Tibial nerve (tissue), 4 donors: ENCODE results near the gene INTS2. TPM values are rescaled to one million over a fixed set of nuclear protein-coding genes. Genes with fewer than 3 reads are reported as not detected.

ENCODE experiments used
- DNase-seq, 2 donors: peaks; one replicate each; pipeline ENCODE4 v3.0.0-alpha.2; 2019; ENCODE audit warnings: low spot score in 2 of 2
- H3K27ac ChIP-seq, 4 donors: fragments of 200-600 bp; sonication (generic) in 3 of 4; one replicate each; pipeline ENCODE4 v1.5.1; 2017 to 2019; ENCODE audit warnings: mild to moderate bottlenecking in 1 of 4
- H3K27me3 ChIP-seq, 2 donors: fragments of 200-600 bp; sonication (generic) in 1 of 2; one replicate each; pipeline versions ENCODE4 v1.5.1 to v1.6.0; 2017 to 2019
- H3K36me3 ChIP-seq, 3 donors: fragments of 200-600 bp; sonication (generic); one replicate each; pipeline ENCODE4 v1.5.1; 2018 to 2019
- H3K4me1 ChIP-seq, 4 donors: fragments of 200-600 bp; sonication (generic) in 3 of 4; one replicate each; pipeline ENCODE4 v1.5.1; 2017 to 2019
- H3K4me3 ChIP-seq, 4 donors: fragments of 200-600 bp; sonication (generic) in 3 of 4; one replicate each; pipeline ENCODE4 v1.5.1; 2017 to 2019; ENCODE audit warnings: mild to moderate bottlenecking in 1 of 4, moderate library complexity in 1 of 4
- H3K9me3 ChIP-seq, 4 donors: fragments of 200-600 bp; sonication (generic) in 3 of 4; one replicate each; pipeline ENCODE4 v1.5.1; 2017 to 2019
- EP300 ChIP-seq, 2 donors: sonication (generic); formaldehyde crosslinking; IDR thresholded peaks; one replicate each; pipeline ENCODE4 v1.6.1; 2017; ENCODE audit warnings: antibody characterized with exemption in 2 of 2, mild to moderate bottlenecking in 1 of 2
- POLR2A ChIP-seq, 2 donors: fragments of 450-650 bp; IDR thresholded peaks; one replicate each; pipeline ENCODE4 v1.6.1; 2017; ENCODE audit warnings: antibody characterized with exemption in 2 of 2, mild to moderate bottlenecking in 2 of 2, moderate library complexity in 2 of 2
- WGBS, 2 donors: methylation state at CpG; one replicate each; pipeline ENCODE4 v1.1.5; 2018; 5-methylcytosine and 5-hydroxymethylcytosine counted together
- total RNA-seq, 4 donors: library from RNA; depleted of rRNA; stranded (reverse); fragments of >200 nt; gene quantifications; one replicate each; pipeline ENCODE4 v1.1.0, GENCODE V29; 2016
- TF ChIP-seq, protein P1 (sequence below), 5 experiments: fragments of 200-600 bp in 3 of 5; fragments of 450-650 bp in 2 of 5; sonication (generic) in 3 of 5; IDR thresholded peaks; one replicate each; pipeline ENCODE4 v1.5.1; 2016 to 2019; ENCODE audit warnings: antibody characterized with exemption in 5 of 5, mild to moderate bottlenecking in 3 of 5, moderate library complexity in 2 of 5

INTS2 gene
- total RNA-seq, 4 donors from 2014 or later = 10.0 to 15.5 (median 13.0) TPM

DNA sequence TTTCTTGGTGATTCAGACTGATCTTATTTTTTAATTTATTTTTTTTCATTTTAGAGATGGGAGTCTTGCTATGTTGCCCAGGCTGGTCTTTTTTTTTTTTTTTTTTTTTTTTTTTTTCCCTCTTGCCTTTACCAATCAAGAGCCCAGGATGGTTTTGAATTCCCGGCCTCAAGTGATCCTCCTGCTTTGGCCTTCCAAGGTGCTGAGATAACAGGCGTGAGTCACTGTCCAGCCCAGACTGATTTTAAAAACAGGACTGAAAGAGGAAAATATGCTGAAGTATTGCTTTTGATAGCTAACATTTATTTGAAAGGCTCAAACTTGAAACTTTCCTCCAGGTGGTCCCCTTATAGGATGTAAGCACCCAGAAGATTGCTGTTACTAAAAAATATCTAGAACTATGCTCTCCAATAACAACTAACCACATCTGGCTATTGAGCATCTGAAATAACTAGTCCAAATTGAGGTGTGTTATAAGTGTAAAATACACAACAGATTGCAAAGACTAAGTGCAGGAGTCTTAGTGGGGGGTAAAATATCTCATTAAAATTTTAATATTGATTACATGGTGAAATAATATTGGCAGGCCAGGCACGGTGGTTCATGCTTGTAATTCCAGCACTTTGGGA is 48.7 kb downstream of the INTS2 start:
- Histone ChIP-seq H3K9me3 (no peaks in the 10 kb centered on the region), H3K4me1 (no peaks in the 10 kb centered on the region), H3K4me3 (no peak overlapping the region), H3K36me3 (peaks cover 0 to 90% (median 0%) of the 10 kb centered on the region in 3 donors), H3K27ac (no peak overlapping the region), H3K27me3 (no peaks in the 10 kb centered on the region)
- no peak for DNase-seq
- 92 to 99% methylated on average over 3 of the region's 3 CpGs for WGBS, 2 donors
- TF ChIP-seq EP300 (IDR thresholded peaks at IDR 0.05) (no peak), POLR2A (IDR thresholded peaks at IDR 0.05) (no peak)
- TF ChIP-seq, protein P1, sequence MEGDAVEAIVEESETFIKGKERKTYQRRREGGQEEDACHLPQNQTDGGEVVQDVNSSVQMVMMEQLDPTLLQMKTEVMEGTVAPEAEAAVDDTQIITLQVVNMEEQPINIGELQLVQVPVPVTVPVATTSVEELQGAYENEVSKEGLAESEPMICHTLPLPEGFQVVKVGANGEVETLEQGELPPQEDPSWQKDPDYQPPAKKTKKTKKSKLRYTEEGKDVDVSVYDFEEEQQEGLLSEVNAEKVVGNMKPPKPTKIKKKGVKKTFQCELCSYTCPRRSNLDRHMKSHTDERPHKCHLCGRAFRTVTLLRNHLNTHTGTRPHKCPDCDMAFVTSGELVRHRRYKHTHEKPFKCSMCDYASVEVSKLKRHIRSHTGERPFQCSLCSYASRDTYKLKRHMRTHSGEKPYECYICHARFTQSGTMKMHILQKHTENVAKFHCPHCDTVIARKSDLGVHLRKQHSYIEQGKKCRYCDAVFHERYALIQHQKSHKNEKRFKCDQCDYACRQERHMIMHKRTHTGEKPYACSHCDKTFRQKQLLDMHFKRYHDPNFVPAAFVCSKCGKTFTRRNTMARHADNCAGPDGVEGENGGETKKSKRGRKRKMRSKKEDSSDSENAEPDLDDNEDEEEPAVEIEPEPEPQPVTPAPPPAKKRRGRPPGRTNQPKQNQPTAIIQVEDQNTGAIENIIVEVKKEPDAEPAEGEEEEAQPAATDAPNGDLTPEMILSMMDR (IDR thresholded peaks at IDR 0.05) = no peak

DNA sequence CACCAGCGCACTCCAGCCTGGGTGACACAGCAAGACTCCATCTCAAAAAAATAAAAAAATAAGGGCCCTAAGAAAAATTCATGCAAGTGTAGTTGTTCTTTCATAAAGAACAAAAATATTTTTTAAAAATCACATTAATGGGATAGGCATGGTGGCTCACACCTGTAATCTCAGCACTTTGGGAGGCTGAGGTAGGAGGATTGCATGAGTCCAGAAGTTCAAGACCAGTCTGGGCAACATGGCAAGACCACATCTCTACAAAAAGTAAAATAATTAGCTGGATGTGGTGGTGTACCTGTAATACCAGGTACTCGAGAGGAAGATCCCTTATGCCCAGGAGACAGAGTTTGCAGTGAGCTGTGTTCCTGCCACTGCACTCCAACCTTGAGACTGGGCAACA is 49.3 kb downstream of the INTS2 start:
- H3K9me3 ChIP-seq = no peaks in the 10 kb centered on the region
- H3K36me3 ChIP-seq = peaks cover 0 to 89% (median 0%) of the 10 kb centered on the region in 3 donors
- H3K4me1 ChIP-seq = no peaks in the 10 kb centered on the region
- no peak for TF ChIP-seq EP300 (IDR thresholded peaks at IDR 0.05)
- no peak for TF ChIP-seq POLR2A (IDR thresholded peaks at IDR 0.05)
- TF ChIP-seq, protein P1 (IDR thresholded peaks at IDR 0.05) = no peak
- H3K4me3 ChIP-seq = no peak overlapping the region
- H3K27me3 ChIP-seq = no peaks in the 10 kb centered on the region
- H3K27ac ChIP-seq = no peak overlapping the region
- WGBS, 2 donors = 94 to 100% methylated on average over 2 of the region's 2 CpGs
- DNase-seq = no peak

DNA sequence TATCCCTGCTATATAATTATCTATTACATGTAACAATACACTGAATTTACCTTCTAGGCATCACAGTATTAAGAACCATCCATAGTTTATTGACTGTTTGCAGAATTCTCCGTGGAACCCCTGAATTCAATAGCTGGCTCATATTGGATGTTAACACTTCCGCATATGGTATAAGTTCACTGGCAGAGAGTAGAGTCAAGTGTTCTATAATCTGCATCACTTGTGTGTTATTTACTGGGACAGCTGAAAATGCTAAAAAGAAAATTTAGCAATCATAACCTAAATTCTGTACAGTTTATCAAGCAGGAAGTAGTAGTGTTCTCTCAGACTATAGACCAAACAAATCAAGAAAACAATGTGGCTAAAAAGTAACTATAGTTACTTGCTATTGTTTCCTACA is 49.9 kb downstream of the INTS2 start:
- DNase-seq = no peak
- H3K36me3 ChIP-seq = peaks cover 0 to 82% (median 0%) of the 10 kb centered on the region in 3 donors
- no peaks in the 10 kb centered on the region for H3K9me3 ChIP-seq
- TF ChIP-seq, protein P1 (IDR thresholded peaks at IDR 0.05) = no peak
- no peak for TF ChIP-seq EP300 (IDR thresholded peaks at IDR 0.05)
- TF ChIP-seq POLR2A (IDR thresholded peaks at IDR 0.05) = no peak
- H3K4me1 ChIP-seq = no peaks in the 10 kb centered on the region
- no peaks in the 10 kb centered on the region for H3K27me3 ChIP-seq
- H3K27ac ChIP-seq = no peak overlapping the region
- 91 to 95% methylated on average over 2 of the region's 2 CpGs for WGBS, 2 donors
- no peak overlapping the region for H3K4me3 ChIP-seq

DNA sequence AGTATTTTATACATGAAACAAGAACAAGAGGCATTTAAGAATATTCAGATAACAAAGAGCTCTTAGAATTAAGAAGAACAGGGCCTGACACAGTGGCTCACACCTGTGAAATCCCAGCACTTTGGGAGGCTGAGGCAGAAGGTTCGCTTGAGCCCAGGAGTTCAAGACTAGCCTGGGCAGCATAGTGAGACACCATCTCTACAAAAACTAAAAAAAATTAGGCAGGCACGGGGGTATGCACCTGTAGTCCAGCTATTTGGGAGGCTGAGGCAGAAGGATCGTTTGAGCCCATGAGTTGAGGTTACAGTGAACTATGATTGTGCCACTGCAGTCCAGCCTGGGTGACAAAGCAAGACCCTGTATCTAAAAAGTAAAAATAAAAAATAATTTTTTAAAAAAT is 52.0 kb downstream of the INTS2 start:
- Histone ChIP-seq H3K4me3 (no peak overlapping the region), H3K27me3 (no peaks in the 10 kb centered on the region), H3K9me3 (no peaks in the 10 kb centered on the region), H3K27ac (no peak overlapping the region), H3K4me1 (no peaks in the 10 kb centered on the region), H3K36me3 (peaks cover 0 to 79% (median 0%) of the 10 kb centered on the region in 3 donors)
- 87 to 93% methylated on average over 3 of the region's 3 CpGs for WGBS, 2 donors
- DNase-seq = no peak
- no peak for TF ChIP-seq POLR2A (IDR thresholded peaks at IDR 0.05)
- TF ChIP-seq, protein P1 (IDR thresholded peaks at IDR 0.05) = no peak
- no peak for TF ChIP-seq EP300 (IDR thresholded peaks at IDR 0.05)

DNA sequence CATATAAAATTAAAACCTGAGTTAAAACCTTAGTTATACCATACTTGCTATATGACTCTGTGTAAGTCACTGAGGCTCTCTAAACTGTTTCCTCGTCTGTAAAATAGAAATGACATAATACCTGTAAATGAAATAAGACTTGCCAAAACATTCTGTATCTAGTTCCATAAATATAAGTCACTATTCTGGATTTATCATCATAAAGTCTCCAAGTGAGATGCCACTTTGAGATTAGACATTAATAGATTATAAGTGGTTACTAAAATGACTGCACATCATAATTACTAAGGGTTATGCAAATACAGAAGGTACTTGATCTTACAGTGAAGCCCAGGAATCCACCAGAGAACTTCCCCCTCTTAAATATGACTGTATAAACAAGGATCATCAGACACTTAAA is 52.5 kb downstream of the INTS2 start:
- no peak for DNase-seq
- H3K27me3 ChIP-seq = no peaks in the 10 kb centered on the region
- no peak for TF ChIP-seq EP300 (IDR thresholded peaks at IDR 0.05)
- no peak for TF ChIP-seq POLR2A (IDR thresholded peaks at IDR 0.05)
- TF ChIP-seq, protein P1 (IDR thresholded peaks at IDR 0.05) = no peak
- H3K4me3 ChIP-seq = no peak overlapping the region
- no peaks in the 10 kb centered on the region for H3K9me3 ChIP-seq
- H3K4me1 ChIP-seq = no peaks in the 10 kb centered on the region
- WGBS, 2 donors = 82 to 91% methylated on average over 1 of the region's 1 CpG
- no peak overlapping the region for H3K27ac ChIP-seq
- peaks cover 0 to 79% (median 0%) of the 10 kb centered on the region in 3 donors for H3K36me3 ChIP-seq
